Stomach (tissue), 4 donors: ENCODE data around the gene C3orf22.

Experiments
- EP300 ChIP-seq: sonication (generic); formaldehyde crosslinking; IDR thresholded peaks from one replicate; pipeline ENCODE4 v1.6.1; 2017; ENCODE audit warnings: antibody characterized with exemption
- POLR2A ChIP-seq, 4 donors: fragments of 450-650 bp; IDR thresholded peaks; one replicate each; pipeline ENCODE4 v1.6.1; 2016; ENCODE audit warnings: antibody characterized with exemption in 4 of 4, control low read depth in 2 of 4, mild to moderate bottlenecking in 1 of 4, moderate library complexity in 1 of 4
- POLR2AphosphoS5 ChIP-seq, 3 donors: sonication (generic); formaldehyde crosslinking; IDR thresholded peaks; one replicate each; pipeline ENCODE4 v1.6.1; 2016; ENCODE audit warnings: antibody characterized with exemption in 3 of 3
- TF ChIP-seq, protein P1 (sequence below), 7 experiments: fragments of 450-650 bp in 4 of 7; fragments of 200-600 bp in 3 of 7; sonication (generic) in 3 of 7; IDR thresholded peaks; one replicate each; pipeline ENCODE4 v1.5.1; 2016 to 2019; ENCODE audit warnings: antibody characterized with exemption in 7 of 7, control low read depth in 2 of 7, mild to moderate bottlenecking in 1 of 7

GRCh38 chr3:126604691-126605090 is 46.0 kb upstream of the C3orf22 start:
- TF ChIP-seq, protein P1, sequence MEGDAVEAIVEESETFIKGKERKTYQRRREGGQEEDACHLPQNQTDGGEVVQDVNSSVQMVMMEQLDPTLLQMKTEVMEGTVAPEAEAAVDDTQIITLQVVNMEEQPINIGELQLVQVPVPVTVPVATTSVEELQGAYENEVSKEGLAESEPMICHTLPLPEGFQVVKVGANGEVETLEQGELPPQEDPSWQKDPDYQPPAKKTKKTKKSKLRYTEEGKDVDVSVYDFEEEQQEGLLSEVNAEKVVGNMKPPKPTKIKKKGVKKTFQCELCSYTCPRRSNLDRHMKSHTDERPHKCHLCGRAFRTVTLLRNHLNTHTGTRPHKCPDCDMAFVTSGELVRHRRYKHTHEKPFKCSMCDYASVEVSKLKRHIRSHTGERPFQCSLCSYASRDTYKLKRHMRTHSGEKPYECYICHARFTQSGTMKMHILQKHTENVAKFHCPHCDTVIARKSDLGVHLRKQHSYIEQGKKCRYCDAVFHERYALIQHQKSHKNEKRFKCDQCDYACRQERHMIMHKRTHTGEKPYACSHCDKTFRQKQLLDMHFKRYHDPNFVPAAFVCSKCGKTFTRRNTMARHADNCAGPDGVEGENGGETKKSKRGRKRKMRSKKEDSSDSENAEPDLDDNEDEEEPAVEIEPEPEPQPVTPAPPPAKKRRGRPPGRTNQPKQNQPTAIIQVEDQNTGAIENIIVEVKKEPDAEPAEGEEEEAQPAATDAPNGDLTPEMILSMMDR (IDR thresholded peaks at IDR 0.05), result no peak
- TF ChIP-seq POLR2A (IDR thresholded peaks at IDR 0.05) (no peak), POLR2AphosphoS5 (IDR thresholded peaks at IDR 0.05) (no peak), EP300 (no peak)
